GM12874 (cell line): Measurements from ENCODE around the gene KCNAB1.

Experiments used
- TF ChIP-seq, protein P1 (sequence below): IDR thresholded peaks from 2 replicates; pipeline ENCODE4 v1.5.1; 2011; ENCODE audit warnings: low read depth, mild to moderate bottlenecking, control low read depth, low read length, moderate library complexity; ENCODE audit not compliant: insufficient read depth

Gene KCNAB1

GRCh38 chr3:156409694-156410093 is 289.3 kb downstream of the KCNAB1 start:
- TF ChIP-seq, protein P1, sequence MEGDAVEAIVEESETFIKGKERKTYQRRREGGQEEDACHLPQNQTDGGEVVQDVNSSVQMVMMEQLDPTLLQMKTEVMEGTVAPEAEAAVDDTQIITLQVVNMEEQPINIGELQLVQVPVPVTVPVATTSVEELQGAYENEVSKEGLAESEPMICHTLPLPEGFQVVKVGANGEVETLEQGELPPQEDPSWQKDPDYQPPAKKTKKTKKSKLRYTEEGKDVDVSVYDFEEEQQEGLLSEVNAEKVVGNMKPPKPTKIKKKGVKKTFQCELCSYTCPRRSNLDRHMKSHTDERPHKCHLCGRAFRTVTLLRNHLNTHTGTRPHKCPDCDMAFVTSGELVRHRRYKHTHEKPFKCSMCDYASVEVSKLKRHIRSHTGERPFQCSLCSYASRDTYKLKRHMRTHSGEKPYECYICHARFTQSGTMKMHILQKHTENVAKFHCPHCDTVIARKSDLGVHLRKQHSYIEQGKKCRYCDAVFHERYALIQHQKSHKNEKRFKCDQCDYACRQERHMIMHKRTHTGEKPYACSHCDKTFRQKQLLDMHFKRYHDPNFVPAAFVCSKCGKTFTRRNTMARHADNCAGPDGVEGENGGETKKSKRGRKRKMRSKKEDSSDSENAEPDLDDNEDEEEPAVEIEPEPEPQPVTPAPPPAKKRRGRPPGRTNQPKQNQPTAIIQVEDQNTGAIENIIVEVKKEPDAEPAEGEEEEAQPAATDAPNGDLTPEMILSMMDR = no peak

- TF ChIP-seq, protein P1 = no peak
Measured at GRCh38 chr3:156412600-156412999, 292.2 kb downstream of the KCNAB1 start.

- TF ChIP-seq, protein P1 = no peak
Measured at GRCh38 chr3:156413293-156413892, 293.0 kb downstream of the KCNAB1 start.

DNA sequence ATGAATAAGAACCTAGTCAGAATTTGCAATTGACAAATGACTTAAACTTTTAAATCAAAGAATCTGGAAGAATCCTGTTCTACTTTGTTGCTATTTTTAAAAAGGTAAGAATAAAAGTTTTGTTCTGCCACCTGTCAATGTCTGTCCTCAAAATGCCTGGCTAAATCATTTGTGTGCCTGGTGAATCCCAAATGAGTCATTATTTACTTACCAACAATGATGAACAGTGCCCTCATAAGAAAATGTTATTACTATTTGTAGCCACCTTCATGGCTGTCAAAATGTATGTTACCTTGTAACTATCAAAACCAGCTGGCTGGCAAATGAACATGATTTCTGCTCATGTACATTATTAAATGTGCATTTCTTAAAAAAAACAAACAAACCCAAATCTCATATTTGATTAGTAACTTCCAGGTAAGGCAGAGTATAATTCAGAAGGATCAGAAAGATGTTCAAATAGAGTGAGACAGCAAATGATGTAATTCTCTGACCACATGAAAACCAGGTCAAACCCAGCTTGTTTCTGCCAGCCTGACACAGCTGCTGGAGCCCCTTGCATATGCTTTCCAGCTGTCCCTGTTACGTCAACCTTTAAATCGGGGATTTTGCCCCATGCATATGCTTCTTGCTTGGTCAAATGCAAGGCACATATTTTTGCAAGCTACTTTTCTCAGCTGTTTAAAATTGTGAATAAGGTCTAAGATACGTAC is 296.6 kb downstream of the KCNAB1 start:
- TF ChIP-seq, protein P1 = no peak

- TF ChIP-seq, protein P1 = no peak
Measured at GRCh38 chr3:156417559-156418132, 297.3 kb downstream of the KCNAB1 start.

GRCh38 chr3:156418428-156418827 is 298.1 kb downstream of the KCNAB1 start:
- TF ChIP-seq, protein P1 = no peak

- TF ChIP-seq, protein P1 = no peak
Measured at GRCh38 chr3:156421534-156421933, 301.2 kb downstream of the KCNAB1 start.
